ENCODE results near the gene MICALL2.

GRCh38 chr7:1419688-1420087, 39.6 kb downstream of the MICALL2 start:
- TF ChIP-seq CTCF (IDR thresholded peaks at IDR 0.05), result no peak
- no peak for TF ChIP-seq POLR2A (IDR thresholded peaks at IDR 0.05)

All from right lobe of liver (tissue), 4 donors.